OCI-LY7 (cell line): ENCODE data around the gene FMNL2. TPM values are rescaled to one million over a fixed set of nuclear protein-coding genes. Genes with fewer than 3 reads are reported as not detected.

Source experiments
- BruUV-seq: library from RNA; stranded (reverse); fragments of 400-500 nt; replicated peaks from 2 replicates; lab custom pipeline; 2021; lab: Mats Ljungman, UMichigan
- CTCF ChIA-PET: fragments of 300-600 bp; sonication (Branson Sonifier 250); formaldehyde crosslinking; loops from one replicate; lab custom pipeline; 2022; ENCODE audit warnings: antibody characterized with exemption; ENCODE audit not compliant: unreplicated experiment; lab: Charles Lee
- POLR2A ChIA-PET: fragments of 300-600 bp; sonication (Branson Sonifier 250); formaldehyde crosslinking; loops from one replicate; lab custom pipeline; 2022; ENCODE audit warnings: antibody characterized with exemption; lab: Charles Lee
- DNase-seq: peaks from one replicate; pipeline ENCODE4 v3.0.0-alpha.2; 2015; ENCODE audit warnings: low spot score
- H2AFZ ChIP-seq: fragments of 200-600 bp; sonication (generic), shearing (Covaris generic); 2 replicates; pipeline ENCODE4 v1.6.1; 2014; ENCODE audit warnings: mild to moderate bottlenecking, antibody characterized with exemption, low read length, moderate library complexity
- H3K27ac ChIP-seq: fragments of 200-600 bp; sonication (generic); 2 replicates; pipeline ENCODE4 v1.5.1; 2014; ENCODE audit warnings: mixed run types, low read depth, mild to moderate bottlenecking, moderate library complexity, low read length, inconsistent platforms; ENCODE audit not compliant: poor library complexity, severe bottlenecking
- H3K36me3 ChIP-seq: fragments of 200-600 bp; sonication (generic); 2 replicates; pipeline ENCODE4 v1.6.1; 2014; ENCODE audit warnings: mild to moderate bottlenecking, antibody characterized with exemption, low read length, moderate library complexity, mixed read lengths; ENCODE audit not compliant: insufficient read depth
- H3K4me1 ChIP-seq: fragments of 200-600 bp; sonication (generic); 2 replicates; pipeline ENCODE4 v1.5.1; 2014; ENCODE audit warnings: mild to moderate bottlenecking, low read length; ENCODE audit not compliant: insufficient read depth, poor library complexity, severe bottlenecking
- H3K4me2 ChIP-seq: fragments of 200-600 bp; sonication (generic); 2 replicates; pipeline ENCODE4 v1.6.1; 2014; ENCODE audit warnings: mild to moderate bottlenecking, low read length
- H3K4me3 ChIP-seq: fragments of 200-600 bp; sonication (generic); 2 replicates; pipeline ENCODE4 v1.5.1; 2014; ENCODE audit warnings: mild to moderate bottlenecking, low read depth, low read length; ENCODE audit not compliant: poor library complexity, severe bottlenecking
- H3K79me2 ChIP-seq: fragments of 200-600 bp; sonication (generic); 2 replicates; pipeline ENCODE4 v1.6.1; 2016; ENCODE audit warnings: low read depth, mild to moderate bottlenecking, low read length, moderate library complexity, mixed read lengths; ENCODE audit not compliant: insufficient read depth
- H3K9me2 ChIP-seq: fragments of 200-600 bp; sonication (generic); 2 replicates; pipeline ENCODE4 v1.6.1; 2016; ENCODE audit warnings: mild to moderate bottlenecking, low read length, mixed read lengths; ENCODE audit not compliant: insufficient read depth
- H3K9me3 ChIP-seq: fragments of 200-600 bp; sonication (generic); 2 replicates; pipeline ENCODE4 v1.6.1; 2014; ENCODE audit warnings: mild to moderate bottlenecking, mixed run types, low read length, mixed read lengths
- H4K20me1 ChIP-seq: fragments of 200-600 bp; sonication (generic); 2 replicates; pipeline ENCODE4 v1.6.1; 2014; ENCODE audit warnings: mild to moderate bottlenecking, antibody characterized with exemption, low read length, moderate library complexity, mixed read lengths; ENCODE audit not compliant: insufficient read depth
- CTCF ChIP-seq: fragments of 200-600 bp; sonication (generic); conservative IDR thresholded peaks from 2 replicates; pipeline ENCODE4 v1.5.1; 2014; ENCODE audit warnings: mild to moderate bottlenecking, antibody characterized with exemption, low read length, moderate library complexity, mixed read lengths
- EZH2phosphoT487 ChIP-seq: fragments of 200-600 bp; sonication (generic); IDR thresholded peaks from 2 replicates; pipeline ENCODE4 v1.6.1; 2018; ENCODE audit warnings: low read depth, borderline replicate concordance, mild to moderate bottlenecking, mixed run types, antibody characterized with exemption, low read length, moderate library complexity, mixed read lengths
- intact Hi-C: fragments of 100-400 bp; cut with micrococcal nuclease; formaldehyde crosslinking; loops from one replicate; pipeline ENCODE4 v1.10.0; 2022; ENCODE audit not compliant: unreplicated experiment
- total RNA-seq, 2 experiments: library from RNA; depleted of rRNA in 1 of 2; stranded (reverse); fragments of >200 nt in 1 of 2; shearing (Covaris generic) in 1 of 2; gene quantifications; 2 replicates each; pipeline ENCODE4 v1.2.3, GENCODE V29; 2014 to 2022

FMNL2 gene
- total RNA-seq, 2 experiments from 2014 or later = 0.03 to 0.21 TPM

- ChIA-PET POLR2A (no interaction called here), CTCF (no interaction called here)
- no peak overlapping the region for H3K4me3 ChIP-seq
- no peak overlapping the region for H2AFZ ChIP-seq
- H4K20me1 ChIP-seq = no peaks in the 10 kb centered on the region
- TF ChIP-seq CTCF (no peak), EZH2phosphoT487 (no peak)
- no peaks in the 10 kb centered on the region for H3K79me2 ChIP-seq
- no peaks in the 10 kb centered on the region for H3K36me3 ChIP-seq
- intact Hi-C loops = no loop called here
- DNase-seq = no peak
- H3K4me2 ChIP-seq = no peak overlapping the region
- H3K27ac ChIP-seq = no peak overlapping the region
- BruUV-seq = no TSS peak
- H3K9me2 ChIP-seq = no peaks in the 10 kb centered on the region
- H3K9me3 ChIP-seq = no peaks in the 10 kb centered on the region
- no peaks in the 10 kb centered on the region for H3K4me1 ChIP-seq
Measured at GRCh38 chr2:152480821-152481399, 145.9 kb downstream of the FMNL2 start.

GRCh38 chr2:152481881-152482583, 147.1 kb downstream of the FMNL2 start:
- CTCF ChIA-PET = no interaction called here

More at GRCh38 chr2:152481881-152482583, 147.1 kb downstream of the FMNL2 start:
- no TSS peak for BruUV-seq
- no peak for DNase-seq
- Histone ChIP-seq H3K79me2 (no peaks in the 10 kb centered on the region), H3K4me1 (no peaks in the 10 kb centered on the region), H3K27ac (no peak overlapping the region), H3K9me2 (no peaks in the 10 kb centered on the region), H3K4me2 (no peak overlapping the region), H3K4me3 (no peak overlapping the region), H4K20me1 (no peaks in the 10 kb centered on the region), H3K9me3 (no peaks in the 10 kb centered on the region), H2AFZ (no peak overlapping the region), H3K36me3 (no peaks in the 10 kb centered on the region)
- POLR2A ChIA-PET = no interaction called here
- intact Hi-C loops = no loop called here
- TF ChIP-seq CTCF = no peak
